Stimulated activated naive CD8-positive, alpha-beta T cell treated with anti-CD3 and anti-CD28 coated beads, Interleukin-15, Interleukin-2, amounts not matched to agents 100 U/mL and 50 U/mL, for 24 hours (primary cell): ENCODE measurements around the gene LPCAT1.
A peak's percentile ranks its signal among the peaks of the same experiment; 100 is the strongest.
"Not testable (repeated sequence)": the region's sequence is repeated elsewhere in the genome, so short reads cannot be mapped to it uniquely, and the experiment has no call there.

ENCODE experiments used
- ATAC-seq: fragments of 150-1000 bp; cut with Tn5 transposase; one replicate; pipeline ENCODE4 v1.10.0; 2021
- DNase-seq: peaks from one replicate; pipeline ENCODE4 v3.0.0; 2021

The LPCAT1 gene

DNA sequence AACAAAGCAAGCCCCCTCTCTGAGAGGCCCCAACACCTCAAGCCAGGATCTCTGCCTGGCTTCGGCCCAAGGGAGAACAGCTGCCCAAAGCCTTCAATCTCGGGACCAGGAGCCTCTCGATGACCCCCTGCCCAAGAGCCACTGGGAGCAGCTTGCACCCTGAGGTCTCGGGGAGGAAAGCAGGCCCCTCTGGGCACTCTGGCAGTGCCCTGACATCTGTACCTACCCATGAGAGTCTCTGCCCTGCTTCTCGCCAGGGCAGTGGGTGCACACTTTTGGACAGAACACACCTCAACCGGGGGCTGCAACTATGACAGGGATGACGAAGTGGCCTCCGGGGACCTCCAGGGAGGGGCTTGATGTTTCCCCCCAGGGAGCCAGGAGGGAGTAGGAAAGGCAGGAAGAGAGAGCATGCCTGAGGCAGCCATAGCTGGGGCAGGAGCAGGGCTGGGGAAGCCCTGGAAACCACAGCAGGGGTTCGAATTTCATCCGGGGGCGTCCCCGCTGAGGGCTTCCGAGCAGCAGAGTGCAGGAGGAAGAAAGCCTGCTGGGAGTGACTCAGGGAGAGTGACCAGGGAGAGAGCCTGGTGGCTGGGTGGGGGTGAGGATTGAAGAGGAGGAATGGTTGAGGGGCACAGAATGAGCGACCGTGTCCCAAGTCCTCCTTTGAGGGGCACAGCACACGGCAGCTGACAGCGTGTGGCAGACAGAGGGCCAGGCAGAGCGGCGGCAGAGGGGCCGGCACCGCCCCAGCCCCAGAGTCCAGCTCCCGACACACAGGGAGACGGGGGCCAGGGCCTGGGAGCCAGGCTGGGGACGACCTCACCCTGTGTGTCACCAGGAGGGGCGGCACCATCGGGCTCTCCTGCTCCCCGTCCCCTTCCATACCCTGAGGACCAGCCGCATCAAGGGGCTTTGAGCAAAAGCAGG, 1.8 kb downstream of the LPCAT1 start:
- peak; percentile 13 for DNase-seq
- no peak for ATAC-seq

DNA sequence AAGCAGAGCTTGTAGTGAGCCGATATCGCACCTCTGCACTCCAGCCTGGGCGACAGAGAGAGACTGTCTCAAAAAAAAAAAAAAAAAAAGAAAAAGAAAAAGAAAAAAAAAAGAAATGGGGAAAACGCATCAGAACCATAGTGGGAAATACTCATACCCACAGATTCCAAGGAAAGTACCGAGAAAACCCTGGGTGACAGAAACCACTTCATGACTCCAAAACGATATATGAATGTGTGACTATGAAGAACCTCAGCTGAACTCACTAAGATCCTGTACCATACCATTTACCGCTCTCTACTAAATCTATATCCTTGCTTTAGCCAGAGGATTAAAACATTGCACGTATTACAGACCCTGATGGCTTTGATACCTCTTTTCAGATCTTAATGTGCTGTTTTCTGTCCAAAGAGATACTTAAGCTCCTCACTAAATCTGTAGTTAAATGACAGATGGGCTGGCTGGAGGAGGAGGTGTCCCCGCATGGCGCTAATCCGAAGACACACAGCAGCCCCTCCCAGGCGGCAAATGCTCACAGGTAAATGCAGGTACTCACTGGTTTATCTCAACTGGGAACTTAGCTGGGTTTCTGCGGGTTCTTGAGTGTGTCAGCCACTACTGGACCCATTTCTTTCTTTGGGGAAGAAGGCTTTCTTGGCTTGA, 2.8 kb downstream of the LPCAT1 start:
- ATAC-seq (no peak), DNase-seq (peak; percentile 1)

DNA sequence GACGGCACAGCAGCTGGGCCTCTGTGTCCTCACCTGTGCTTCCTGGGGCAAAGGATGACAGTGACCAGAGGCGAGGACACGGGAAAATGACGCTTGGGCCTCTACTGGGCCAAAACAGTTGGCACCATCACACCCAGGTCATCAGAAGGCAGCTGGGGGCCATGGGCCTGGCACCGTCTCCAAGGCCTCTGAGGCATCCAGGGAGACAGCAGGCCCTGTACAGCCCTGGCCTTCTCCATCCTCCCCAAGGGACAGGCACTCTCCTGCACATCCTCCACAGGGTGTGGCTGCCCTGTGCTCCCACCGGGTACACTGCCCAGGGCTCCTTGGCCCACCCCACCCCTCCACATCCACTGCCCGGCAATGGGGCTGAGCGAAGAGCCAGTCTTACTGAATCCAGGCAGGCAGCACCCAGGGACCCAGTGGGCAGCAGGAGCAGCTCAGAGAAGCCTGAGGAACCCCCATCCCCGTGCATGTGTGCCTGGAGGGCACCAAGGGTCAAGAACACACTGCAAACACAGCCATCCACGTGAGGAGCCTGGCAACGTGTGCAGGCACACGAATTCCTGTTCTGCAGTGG, 4.0 kb downstream of the LPCAT1 start:
- DNase-seq (peak; percentile 1), ATAC-seq (no peak)

DNA sequence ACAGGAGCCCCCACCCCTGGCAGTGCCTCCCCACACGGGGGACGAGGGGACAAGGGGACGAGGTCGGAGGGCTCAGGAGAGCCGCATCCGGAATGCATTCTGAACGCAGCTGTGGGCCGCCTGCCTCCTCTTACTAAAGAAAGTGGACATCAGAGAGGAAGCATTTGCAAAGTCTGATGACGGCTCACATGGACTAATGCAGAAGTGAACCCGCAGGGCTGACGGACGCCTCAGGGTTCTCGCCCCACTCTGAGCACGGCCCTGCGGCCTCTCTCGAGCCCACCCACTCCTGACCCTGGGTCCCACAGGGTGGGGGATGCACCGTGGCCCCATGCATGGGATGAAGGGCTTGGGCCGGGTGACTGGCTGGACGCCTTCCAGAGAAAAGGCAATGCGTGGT, 5.9 kb downstream of the LPCAT1 start:
- DNase-seq, result peak; percentile 2

DNA sequence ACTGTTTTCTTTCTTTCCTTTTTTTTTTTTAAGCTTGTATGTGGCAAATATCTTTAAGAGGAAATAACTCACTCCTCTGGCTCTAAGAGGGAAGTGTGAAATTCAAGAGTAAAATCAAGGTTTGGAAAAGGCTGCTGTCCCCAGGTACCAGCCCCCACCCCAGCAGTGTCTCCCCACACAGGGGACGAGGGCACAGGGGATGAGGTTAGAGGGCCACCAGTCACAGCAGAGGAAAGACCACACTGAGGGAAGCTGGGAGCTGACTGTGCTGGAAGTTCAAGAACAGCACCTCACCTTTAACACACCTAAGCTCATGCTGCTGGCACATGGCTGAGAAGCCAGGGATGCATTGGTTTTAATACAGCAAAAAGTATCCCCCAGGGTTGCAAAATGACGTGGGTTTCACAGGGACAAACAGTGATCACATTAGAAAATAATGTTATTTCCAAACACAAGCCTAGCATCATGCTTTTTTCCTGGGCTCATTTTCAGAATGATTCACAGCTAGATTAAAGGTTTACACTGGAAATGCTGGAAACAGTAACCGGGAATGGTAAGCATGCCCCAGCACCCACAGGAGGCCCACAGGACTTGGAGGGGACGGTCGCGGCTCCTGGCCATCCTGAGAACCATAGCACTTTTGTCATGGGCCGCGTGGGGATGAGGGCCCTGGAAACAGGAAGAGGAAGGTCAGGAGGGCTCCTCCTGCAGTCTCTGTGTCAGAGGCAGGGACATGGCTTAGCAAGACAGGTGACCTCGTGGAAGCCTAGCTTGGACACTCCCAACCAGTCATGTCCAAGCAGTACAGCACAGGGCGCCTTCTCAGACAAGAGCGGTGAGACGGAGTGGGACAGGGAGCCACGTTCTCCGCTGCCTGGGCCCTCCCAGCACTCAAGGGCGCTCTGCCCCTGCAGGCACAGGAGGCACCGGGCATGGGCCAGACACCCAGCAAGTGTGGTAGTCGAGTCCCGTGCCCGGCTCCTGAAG, 6.9 kb downstream of the LPCAT1 start:
- DNase-seq (peak; percentile 2), ATAC-seq (no peak)

More for the DNA sequence above, 5.9 kb downstream of the LPCAT1 start:
- ATAC-seq, result no peak

DNA sequence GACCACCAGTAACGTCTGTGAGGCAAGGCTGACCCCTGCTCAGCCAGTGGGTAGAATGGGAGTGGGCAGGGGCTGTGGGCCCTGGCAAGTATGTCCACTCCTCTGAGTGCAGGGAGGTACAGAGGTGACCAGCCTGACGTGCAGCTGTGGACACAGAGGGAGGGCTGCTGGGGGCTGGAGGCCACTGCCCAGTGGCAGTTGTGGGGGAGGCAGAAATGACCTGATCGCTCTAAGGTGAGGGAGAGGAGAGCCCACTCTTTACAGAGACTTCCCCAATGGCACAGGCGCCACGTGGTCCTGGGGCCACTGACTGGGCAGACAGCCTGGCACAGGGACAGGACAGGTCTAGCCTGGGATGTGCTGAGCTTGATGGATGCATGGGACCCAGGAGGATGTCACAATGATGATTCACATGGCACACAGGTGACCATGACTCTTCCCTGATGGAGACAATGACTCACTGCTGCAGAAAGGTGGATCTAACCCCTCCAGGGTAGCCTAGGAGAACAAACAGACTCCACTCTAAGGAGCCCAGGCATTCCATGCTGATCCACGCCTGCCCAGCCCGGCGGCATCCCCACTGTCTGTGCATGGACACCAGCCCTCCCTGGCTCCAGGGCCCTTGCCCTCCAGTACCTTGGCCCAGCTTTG, 7.7 kb downstream of the LPCAT1 start:
- ATAC-seq, result peak; percentile 51

DNA sequence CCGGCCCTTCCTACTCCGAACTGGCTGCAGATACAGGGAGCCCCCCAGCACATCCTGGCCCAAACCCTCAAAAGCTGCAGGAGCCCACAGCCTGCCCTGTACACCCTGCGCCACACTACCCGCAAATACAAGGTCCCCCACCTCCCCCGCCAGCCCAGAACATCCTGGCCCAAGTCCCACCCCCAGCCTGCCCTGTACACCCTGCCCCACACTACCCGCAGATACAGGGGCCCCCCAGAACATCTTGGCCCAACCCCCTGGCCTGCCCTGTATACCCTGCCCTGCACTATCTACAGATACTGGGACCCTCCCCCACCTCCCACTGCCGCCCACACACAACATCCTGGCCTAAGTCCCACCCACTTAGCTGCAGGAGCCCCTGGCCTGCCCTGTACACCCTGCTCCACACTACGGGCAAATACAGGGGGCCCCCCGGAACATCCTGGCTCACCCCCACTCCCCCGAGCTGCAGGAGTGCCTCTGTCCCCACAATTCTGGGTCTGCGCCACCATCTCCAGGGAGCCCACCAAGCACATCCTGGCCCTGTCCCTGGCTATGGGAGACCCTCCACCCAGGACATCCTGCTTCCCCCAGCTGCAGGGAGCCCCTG, 8.3 kb downstream of the LPCAT1 start:
- no peak for ATAC-seq

More for the DNA sequence above, 7.7 kb downstream of the LPCAT1 start:
- peak; percentile 8 for DNase-seq

DNA sequence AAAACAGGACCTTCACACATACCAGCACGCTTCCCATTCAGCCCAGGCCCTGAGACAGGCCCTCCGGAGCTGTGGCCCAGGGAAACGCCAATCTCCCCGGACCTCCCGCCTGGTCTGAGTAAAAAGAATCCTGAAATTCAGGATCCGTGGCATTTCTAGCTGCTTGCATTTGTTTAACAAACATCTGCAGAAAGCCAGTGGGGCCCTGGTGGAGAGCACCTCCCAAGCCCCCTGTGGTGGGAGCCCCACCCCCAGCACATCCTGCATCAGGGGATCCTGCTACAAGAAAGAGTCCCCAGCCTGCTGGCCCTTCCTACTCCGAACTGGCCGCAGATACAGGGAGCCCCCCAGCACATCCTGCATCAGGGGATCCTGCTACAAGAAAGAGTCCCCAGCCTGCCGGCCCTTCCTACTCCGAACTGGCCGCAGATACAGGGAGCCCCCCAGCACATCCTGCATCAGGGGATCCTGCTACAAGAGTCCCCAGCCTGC, 8.9 kb downstream of the LPCAT1 start:
- DNase-seq, result peak; percentile 3
- not testable (repeated sequence) for ATAC-seq

More for the DNA sequence above, 8.3 kb downstream of the LPCAT1 start:
- peak; percentile 3 for DNase-seq

DNA sequence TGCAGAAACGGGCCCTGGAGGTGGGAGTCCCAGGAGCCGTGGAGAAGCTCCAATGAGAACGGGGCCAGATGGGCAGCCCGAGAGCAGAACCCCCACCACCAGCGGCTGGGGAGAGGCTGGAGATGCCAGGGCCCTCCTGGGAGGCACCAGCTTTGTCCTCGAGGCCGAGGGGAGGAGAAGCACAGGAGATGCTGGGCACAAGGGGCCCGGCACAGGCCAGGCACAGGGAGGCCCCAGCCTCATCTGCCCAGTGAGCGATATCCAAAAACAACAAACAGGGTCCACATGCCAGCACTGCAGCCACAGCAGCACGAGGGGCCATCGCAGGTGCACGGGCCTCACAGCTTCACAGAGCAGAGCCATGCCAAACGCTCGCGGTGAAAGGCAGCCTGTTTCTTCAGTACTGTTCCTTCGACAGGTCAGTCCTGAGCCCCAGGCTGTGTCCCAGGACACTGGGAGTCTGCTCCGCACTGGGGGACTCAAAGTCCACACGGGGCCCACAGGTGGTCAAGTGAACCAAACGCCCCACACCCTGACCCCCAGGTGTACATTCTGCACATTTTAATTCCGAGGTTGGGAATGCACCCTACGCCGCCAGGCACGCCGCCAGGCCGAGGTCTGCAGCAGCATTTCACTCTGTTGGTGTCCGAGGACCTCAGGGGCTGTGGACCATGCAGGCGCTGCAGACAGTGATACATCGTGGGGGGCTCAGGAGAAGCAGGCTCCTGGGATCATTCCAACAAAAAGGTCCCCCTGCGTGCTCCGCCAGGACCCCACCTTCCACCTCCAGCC, 9.5 kb downstream of the LPCAT1 start:
- DNase-seq (peak; percentile 1), ATAC-seq (no peak)

DNA sequence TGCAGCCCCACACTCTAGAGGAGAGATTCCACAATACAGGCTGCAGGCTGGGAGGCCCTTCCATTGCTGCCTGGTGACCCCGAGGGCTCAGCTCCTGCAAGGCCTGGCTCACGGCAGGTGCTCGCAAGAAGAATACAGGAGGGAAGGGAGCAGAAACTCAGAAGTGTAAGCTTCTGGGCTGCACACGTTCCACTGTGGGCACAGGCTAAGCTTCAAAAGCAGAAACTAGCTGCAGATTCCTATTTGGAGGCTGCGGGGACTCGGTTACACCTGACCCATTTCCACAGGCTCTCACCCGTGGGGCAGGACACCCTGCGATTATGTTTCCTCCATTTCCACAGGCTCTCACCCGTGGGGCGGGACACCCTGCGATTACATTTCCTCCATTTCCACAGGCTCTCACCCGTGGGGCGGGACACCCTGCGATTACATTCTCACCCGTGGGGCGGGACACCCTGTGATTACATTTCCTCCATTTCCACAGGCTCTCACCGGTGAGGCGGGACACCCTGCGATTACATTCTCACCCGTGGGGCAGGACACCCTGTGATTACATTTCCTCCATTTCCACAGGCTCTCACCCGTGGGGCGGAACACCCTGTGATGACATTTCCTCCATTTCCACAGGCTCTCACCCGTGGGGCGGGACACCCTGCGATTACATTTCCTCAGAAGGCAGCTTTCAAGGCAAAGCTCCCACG, 10.3 kb downstream of the LPCAT1 start:
- DNase-seq (peak; percentile 3), ATAC-seq (no peak)

DNA sequence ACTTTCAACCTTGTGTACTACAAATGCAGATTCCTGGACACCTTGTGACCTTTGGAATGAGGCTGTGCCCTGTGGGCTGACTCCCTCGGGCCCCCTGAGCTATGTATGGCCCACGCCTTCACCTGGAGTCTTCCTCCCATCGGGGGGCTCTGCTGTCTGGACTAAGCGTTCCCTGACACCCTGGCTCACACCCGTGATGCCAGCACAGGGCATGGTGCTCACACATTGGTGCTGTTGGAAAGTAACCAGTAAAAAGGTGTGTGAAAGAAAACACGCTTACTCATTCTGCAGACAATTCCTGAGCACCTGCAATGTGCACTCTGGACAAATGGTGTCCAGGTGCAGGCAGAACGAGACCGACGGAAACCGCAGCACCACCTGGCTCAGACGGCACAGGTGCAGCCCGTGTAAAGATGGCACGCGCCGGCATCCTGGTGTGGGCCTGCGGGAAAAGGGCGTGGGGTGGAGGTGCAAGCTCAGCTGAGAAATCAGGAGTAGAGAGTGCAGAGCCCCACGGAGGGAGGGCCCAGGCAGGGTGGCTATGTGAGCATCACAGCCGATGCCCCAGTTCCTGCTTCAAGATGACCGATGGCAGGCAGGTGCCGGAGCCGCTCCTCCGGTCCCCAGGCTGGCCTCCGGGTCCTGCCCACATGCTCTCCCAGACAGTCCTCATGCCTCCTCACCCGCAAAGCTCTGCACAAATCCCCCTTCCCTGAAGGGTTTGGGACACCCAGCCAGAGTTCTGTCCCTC, 11.0 kb downstream of the LPCAT1 start:
- DNase-seq, result peak; percentile 1
- no peak for ATAC-seq

DNA sequence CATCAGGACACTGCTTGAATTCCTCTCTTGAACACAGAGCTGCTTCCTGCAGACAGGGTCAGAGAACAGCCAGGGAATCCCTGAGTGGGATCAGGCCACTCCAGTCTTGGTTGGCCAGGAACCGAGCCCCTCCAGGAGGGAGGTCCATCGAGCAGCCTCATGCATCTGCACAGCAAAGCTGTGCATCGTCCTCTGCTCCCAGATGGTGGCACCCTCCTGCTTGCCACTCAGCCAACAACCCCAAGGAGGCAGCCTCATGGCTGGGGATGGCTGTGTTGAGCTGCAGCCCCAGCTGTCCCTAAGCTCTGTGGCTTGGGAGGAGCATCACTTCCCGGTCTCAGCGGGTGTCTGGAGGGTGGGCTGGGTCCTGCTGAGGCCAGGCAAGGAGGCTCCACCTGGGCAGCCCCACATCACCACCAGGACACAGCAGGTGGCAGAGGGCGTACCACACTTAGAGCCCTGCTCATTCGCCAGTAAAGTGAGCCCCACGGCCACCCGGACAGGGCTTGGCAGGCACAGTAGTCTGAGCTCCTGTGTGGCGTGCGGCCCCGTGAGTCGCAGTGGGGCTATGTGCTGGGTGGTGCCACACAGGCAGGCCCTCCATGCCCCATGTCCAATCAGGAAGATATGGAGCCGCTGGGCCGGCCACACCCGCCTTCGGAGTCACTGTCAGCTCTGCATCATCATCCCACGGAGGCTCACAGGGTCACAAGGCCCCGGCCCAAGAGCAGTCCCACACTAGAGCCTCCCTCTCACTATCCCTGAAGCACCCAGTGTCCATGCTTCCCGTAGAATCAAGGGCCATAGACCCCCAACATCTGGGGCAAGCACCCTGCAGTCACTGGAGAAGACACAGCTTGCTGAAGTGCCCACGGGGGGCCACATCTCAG, 11.9 kb downstream of the LPCAT1 start:
- no peak for ATAC-seq
- DNase-seq, result peak; percentile 2

DNA sequence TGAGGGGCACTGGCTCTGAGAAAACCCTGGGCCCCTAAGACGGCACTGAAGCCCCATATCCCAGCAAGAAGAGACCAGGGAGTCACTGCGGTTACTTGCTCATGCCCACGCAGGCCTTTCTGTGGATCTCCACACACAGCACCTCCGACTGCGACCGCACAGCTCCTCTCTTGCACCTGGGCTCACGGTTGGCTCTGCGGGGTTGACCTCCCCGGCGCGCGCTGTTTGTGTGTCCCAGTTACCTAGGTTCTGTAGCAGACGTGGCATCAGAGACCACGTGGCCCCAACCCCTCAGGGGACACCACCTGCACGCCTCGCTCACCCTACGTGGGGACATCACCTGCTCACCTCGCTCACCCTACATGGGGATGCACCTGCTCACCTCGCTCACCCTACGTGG, 12.7 kb downstream of the LPCAT1 start:
- no peak for ATAC-seq
- peak; percentile 2 for DNase-seq

DNA sequence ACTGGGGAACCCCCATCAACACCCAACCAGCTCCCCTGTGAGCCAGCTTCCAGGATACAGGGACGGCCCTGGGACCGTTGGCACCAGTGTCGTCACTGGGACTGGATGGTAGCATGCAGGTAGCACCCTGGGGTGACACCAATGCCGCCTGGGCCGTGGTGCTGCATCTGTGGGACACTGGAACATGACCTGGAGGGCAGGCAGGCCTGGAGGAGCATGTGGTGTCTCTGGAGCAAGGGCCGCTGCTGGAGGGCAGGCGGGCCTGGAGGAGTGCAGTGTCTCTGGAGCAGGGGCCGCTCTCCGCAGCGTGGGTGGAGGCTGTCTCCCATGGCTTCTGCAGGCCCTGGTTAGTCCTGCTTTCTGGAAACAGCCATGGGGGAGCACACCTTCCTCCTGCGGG, 13.1 kb downstream of the LPCAT1 start:
- ATAC-seq, result no peak
- peak; percentile 1 for DNase-seq

DNA sequence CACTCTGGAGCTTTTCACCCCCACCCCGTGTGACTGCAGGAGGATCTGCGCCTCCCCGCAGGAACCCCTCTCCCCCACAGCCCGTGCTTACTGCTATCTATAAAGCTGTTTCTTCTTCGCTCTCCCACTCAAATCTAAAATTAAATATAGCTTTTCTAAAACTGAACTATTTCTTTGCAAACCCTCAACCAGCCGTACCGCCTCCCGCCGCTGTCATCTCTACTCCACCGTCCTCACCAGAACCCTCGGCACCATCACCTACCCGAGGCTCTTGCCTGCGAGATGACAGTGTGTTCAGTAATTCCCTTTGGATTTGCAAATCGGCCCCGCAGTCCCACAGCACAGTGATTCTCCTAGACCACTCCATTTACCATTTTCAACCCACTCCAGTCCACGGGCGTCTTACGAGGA, 13.6 kb downstream of the LPCAT1 start:
- no peak for DNase-seq
- no peak for ATAC-seq

DNA sequence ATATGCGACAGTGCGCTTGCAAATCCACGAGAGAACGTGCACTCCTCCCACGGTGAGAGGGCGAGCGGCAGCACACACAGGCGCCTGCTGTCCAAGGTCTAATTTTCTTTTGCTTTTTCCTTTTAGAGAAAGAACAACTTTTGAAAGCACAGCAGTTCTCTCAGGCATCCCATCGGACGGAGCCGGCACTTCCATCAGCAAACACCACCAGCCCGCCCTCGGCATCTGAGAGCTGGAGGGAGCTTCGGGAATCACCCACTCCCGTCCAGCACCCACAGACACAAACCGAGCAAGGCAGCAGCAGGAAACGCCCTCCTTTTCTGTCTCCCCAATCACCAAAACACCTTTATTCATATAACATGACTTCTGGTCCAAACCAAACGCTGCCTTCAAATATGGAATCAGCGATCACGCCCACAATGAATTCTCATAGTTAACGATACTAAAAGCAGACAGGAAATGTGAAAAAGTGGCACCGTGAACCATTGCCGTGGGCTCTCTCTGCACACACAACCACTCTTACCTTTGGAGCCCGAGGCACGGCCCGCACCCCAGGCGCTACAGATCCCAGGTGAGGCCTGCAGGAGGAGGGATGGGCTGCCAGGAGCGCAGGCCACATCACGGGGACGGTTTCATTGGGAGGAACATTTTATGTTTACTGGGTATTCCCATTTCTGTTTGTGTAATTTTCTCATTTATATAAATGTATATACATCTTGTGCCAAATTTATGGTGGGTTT, 14.2 kb downstream of the LPCAT1 start:
- ATAC-seq (no peak), DNase-seq (peak; percentile 1)
